GM23338 (cell line): ENCODE results near the gene CHORDC1. TPM values are rescaled to one million over a fixed set of nuclear protein-coding genes. Genes with fewer than 3 reads are reported as not detected.

Experiments used
- ATAC-seq: fragments of 200-7000 bp; cut with Tn5 transposase; 3 replicates; pipeline ENCODE4 v1.9.1; 2020
- DNase-seq: peaks from one replicate; pipeline ENCODE4 v3.0.0-alpha.2; 2015; ENCODE audit warnings: low spot score
- H2AFZ ChIP-seq: fragments of 200-600 bp; sonication (generic); 2 replicates; pipeline ENCODE4 v1.8.0; 2016; ENCODE audit warnings: antibody characterized with exemption, mild to moderate bottlenecking, moderate library complexity
- H3F3A ChIP-seq: fragments of 200-600 bp; sonication (generic); replicated peaks from 2 replicates; pipeline ENCODE4 v1.8.0; 2017; ENCODE audit warnings: antibody characterized with exemption, mixed run types, low read depth
- H3K27ac ChIP-seq: fragments of 200-600 bp; sonication (generic); 2 replicates; pipeline ENCODE4 v1.6.1; 2016; ENCODE audit warnings: low read depth
- H3K27me3 ChIP-seq: fragments of 200-600 bp; sonication (generic); 2 replicates; pipeline ENCODE4 v1.8.0; 2016; ENCODE audit warnings: mild to moderate bottlenecking, mixed run types, moderate library complexity; ENCODE audit not compliant: insufficient read depth
- H3K36me3 ChIP-seq: fragments of 200-600 bp; sonication (generic); 2 replicates; pipeline ENCODE4 v1.8.0; 2016; ENCODE audit warnings: mild to moderate bottlenecking; ENCODE audit not compliant: insufficient read depth
- H3K4me1 ChIP-seq: fragments of 200-600 bp; sonication (generic); 2 replicates; pipeline ENCODE4 v1.8.0; 2016; ENCODE audit warnings: mild to moderate bottlenecking, moderate library complexity; ENCODE audit not compliant: insufficient read depth
- H3K4me2 ChIP-seq: fragments of 200-600 bp; sonication (generic); 2 replicates; pipeline ENCODE4 v1.7.1; 2017; ENCODE audit warnings: mixed run types
- H3K4me3 ChIP-seq: fragments of 200-600 bp; sonication (generic); 2 replicates; pipeline ENCODE4 v1.6.1; 2016; ENCODE audit warnings: mixed run types
- H3K79me2 ChIP-seq: fragments of 200-600 bp; sonication (generic); replicated peaks from 2 replicates; pipeline ENCODE4 v1.8.0; 2017; ENCODE audit warnings: mild to moderate bottlenecking; ENCODE audit not compliant: insufficient read depth
- H3K9me2 ChIP-seq: fragments of 200-600 bp; sonication (generic); 2 replicates; pipeline ENCODE4 v1.8.0; 2017; ENCODE audit not compliant: insufficient read depth
- H4K20me1 ChIP-seq: fragments of 200-600 bp; sonication (generic); replicated peaks from 2 replicates; pipeline ENCODE4 v1.8.0; 2017; ENCODE audit warnings: mild to moderate bottlenecking; ENCODE audit not compliant: insufficient read depth
- H3K27ac Mint-ChIP-seq: 2 replicates; pipeline ENCODE4 v1.8.0; 2020; ENCODE audit warnings: inconsistent platforms, mild to moderate bottlenecking, moderate library complexity, mixed read lengths
- H3K27me3 Mint-ChIP-seq: 3 replicates; pipeline ENCODE4 v1.8.0; 2022; ENCODE audit warnings: low read depth, mild to moderate bottlenecking, moderate library complexity, mixed read lengths, inconsistent platforms; ENCODE audit not compliant: insufficient read depth, poor library complexity
- H3K36me3 Mint-ChIP-seq: 3 replicates; pipeline ENCODE4 v1.8.0; 2021; ENCODE audit warnings: low read depth, mild to moderate bottlenecking, inconsistent platforms, moderate library complexity, mixed read lengths
- H3K4me1 Mint-ChIP-seq: 3 replicates; pipeline ENCODE4 v1.8.0; 2020; ENCODE audit warnings: mild to moderate bottlenecking, inconsistent platforms, mixed read lengths
- H3K4me3 Mint-ChIP-seq: 3 replicates; pipeline ENCODE4 v1.8.0; 2021; ENCODE audit warnings: moderate library complexity, mild to moderate bottlenecking, inconsistent platforms, mixed read lengths
- H3K9me3 Mint-ChIP-seq: 3 replicates; pipeline ENCODE4 v1.8.0; 2020; ENCODE audit warnings: moderate library complexity, mild to moderate bottlenecking, inconsistent platforms, mixed read lengths
- CTCF ChIP-seq, 2 experiments: fragments of 200-600 bp in 1 of 2; sonication (generic) in 1 of 2; conservative IDR thresholded peaks; 2 replicates each; pipeline versions ENCODE4 v1.5.1 to v1.6.1; 2016 to 2017; ENCODE audit warnings: antibody characterized with exemption in 2 of 2, low read depth in 2 of 2, mild to moderate bottlenecking in 2 of 2, moderate library complexity in 1 of 2
- ETS1 ChIP-seq: IDR thresholded peaks from 2 replicates; pipeline ENCODE4 v1.6.1; 2016; ENCODE audit warnings: antibody characterized with exemption
- EZH2 ChIP-seq: fragments of 200-600 bp; sonication (generic); IDR thresholded peaks from one replicate; pipeline ENCODE4 v1.8.0; 2017; ENCODE audit warnings: antibody characterized with exemption, mild to moderate bottlenecking, low read depth; ENCODE audit not compliant: unreplicated experiment
- EZH2phosphoT487 ChIP-seq: fragments of 200-600 bp; sonication (generic); IDR thresholded peaks from one replicate; pipeline ENCODE4 v1.8.1; 2018; ENCODE audit warnings: antibody characterized with exemption; ENCODE audit not compliant: unreplicated experiment
- JUNB ChIP-seq: IDR thresholded peaks from one replicate; pipeline ENCODE4 v1.6.1; 2016; ENCODE audit warnings: antibody characterized with exemption; ENCODE audit not compliant: unreplicated experiment
- NANOG ChIP-seq: IDR thresholded peaks from 2 replicates; pipeline ENCODE4 v1.6.1; 2016; ENCODE audit warnings: antibody characterized with exemption, borderline replicate concordance
- POLR2AphosphoS5 ChIP-seq: IDR thresholded peaks from 2 replicates; pipeline ENCODE4 v1.6.1; 2016; ENCODE audit warnings: antibody characterized with exemption, low read depth
- REST ChIP-seq: IDR thresholded peaks from one replicate; pipeline ENCODE4 v1.6.1; 2018; ENCODE audit warnings: antibody characterized with exemption; ENCODE audit not compliant: unreplicated experiment
- ZNF114 ChIP-seq: fragments of 250-450 bp; sonication (Bioruptor Pico); IDR thresholded peaks from 2 replicates; pipeline ENCODE4 v1.5.0; 2020; ENCODE audit warnings: mild to moderate bottlenecking, moderate library complexity
- ZNF331 ChIP-seq: fragments of 250-450 bp; sonication (Bioruptor Pico); IDR thresholded peaks from 2 replicates; pipeline ENCODE4 v1.5.0; 2020; ENCODE audit warnings: low read depth, mild to moderate bottlenecking, moderate library complexity
- ZNF462 ChIP-seq: fragments of 250-450 bp; sonication (Bioruptor Pico); IDR thresholded peaks from 2 replicates; pipeline ENCODE4 v1.5.0; 2020; ENCODE audit warnings: mild to moderate bottlenecking, moderate library complexity
- polyA plus RNA-seq: library from polyadenylated mRNA; unstranded; fragments of >200 nt; fragmentation: Nextera tagmentation; extraction: Ambion mirVana; gene quantifications from 2 replicates; pipeline ENCODE4 v1.2.1, GENCODE V29; 2016
- total RNA-seq: library from RNA; depleted of rRNA; stranded (reverse); fragments of >200 nt; shearing (Covaris generic); gene quantifications from 2 replicates; pipeline ENCODE4 v1.2.3, GENCODE V29; 2014

The CHORDC1 gene
- total and polyA plus RNA-seq, 2 experiments from 2014 or later, result 109 to 192 TPM

DNA sequence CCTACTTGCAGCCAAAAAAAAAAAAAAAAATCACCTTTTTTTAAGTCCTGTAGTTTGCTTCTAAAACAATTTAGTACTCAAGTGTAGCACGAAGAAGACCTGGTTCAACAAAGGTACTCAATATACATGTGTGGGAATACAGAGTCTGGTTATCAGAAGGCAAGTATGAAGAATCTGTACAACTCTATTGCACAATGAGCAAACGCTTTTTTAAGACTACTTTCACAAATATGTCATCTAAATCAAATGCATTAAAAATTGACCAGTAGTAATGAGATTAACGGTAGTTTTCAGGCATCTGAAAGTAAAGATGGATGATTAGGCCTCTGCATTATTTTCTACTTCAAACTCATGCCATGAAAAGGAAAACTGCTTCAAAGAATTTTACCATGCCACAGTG is 9.5 kb downstream of the CHORDC1 start (continued):
- TF ChIP-seq ETS1 (no peak), EZH2phosphoT487 (no peak), ZNF331 (CRISPR knock-in tag) (no peak), EZH2 (no peak), POLR2AphosphoS5 (no peak)

DNA sequence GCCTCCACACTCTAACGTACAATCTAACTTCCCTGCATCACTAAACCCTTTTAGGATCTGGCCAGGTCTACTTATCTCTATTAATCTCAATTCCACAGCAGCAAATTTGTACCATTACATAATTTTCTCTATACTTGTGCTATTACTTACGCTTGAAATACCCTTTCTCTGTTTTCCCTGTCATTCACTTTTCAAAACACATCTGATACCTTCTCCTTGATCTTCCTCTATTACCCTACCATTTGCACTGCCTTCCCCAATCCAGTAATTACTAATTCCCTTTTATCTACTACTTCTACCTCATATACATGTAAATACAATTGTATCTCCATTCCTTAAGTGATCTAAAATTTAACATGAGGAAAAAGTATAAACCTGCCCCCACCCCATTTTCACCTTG is 14.0 kb downstream of the CHORDC1 start:
- Mint-ChIP-seq H3K36me3 (peaks cover 68% of the 10 kb centered on the region; the same call in 2 of the 3 replicates), H3K27ac (no peak overlapping the region), H3K4me1 (peaks cover 2% of the 10 kb centered on the region; the same call in 2 of the 3 replicates), H3K27me3 (no peaks in the 10 kb centered on the region), H3K9me3 (no peaks in the 10 kb centered on the region), H3K4me3 (no peak overlapping the region)
- H2AFZ ChIP-seq, result no peak overlapping the region
- H3K27ac ChIP-seq, result no peak overlapping the region
- H3K27me3 ChIP-seq, result no peaks in the 10 kb centered on the region
- H3K4me3 ChIP-seq, result no peak overlapping the region
- H3K4me2 ChIP-seq, result no peak overlapping the region
- peaks cover 35% of the 10 kb centered on the region for H4K20me1 ChIP-seq
- DNase-seq (no peak), ATAC-seq (no peak)
- no peaks in the 10 kb centered on the region; the same call in 1 of the 2 replicates for H3F3A ChIP-seq
- H3K36me3 ChIP-seq, result peaks cover 44% of the 10 kb centered on the region; the same call in 1 of the 2 replicates
- no peaks in the 10 kb centered on the region for H3K9me2 ChIP-seq
- H3K79me2 ChIP-seq, result peaks cover 43% of the 10 kb centered on the region
- H3K4me1 ChIP-seq, result no peaks in the 10 kb centered on the region
- TF ChIP-seq EZH2phosphoT487 (no peak), JUNB (no peak), REST (no peak), EZH2 (no peak), ETS1 (no peak), ZNF331 (CRISPR knock-in tag) (no peak), NANOG (no peak), CTCF (conservative IDR thresholded peaks at IDR 0.05; ENCODE audit: low read depth in 2 of 2) (no peak), ZNF114 (CRISPR knock-in tag) (no peak), ZNF462 (no peak)
